Type B pancreatic cell (in vitro differentiated cells): ENCODE data around the gene UPK1A. TPM values are rescaled to one million over a fixed set of nuclear protein-coding genes. Genes with fewer than 3 reads are reported as not detected.

Source experiments
- DNase-seq: peaks from one replicate; pipeline ENCODE4 v3.0.0; 2021; ENCODE audit warnings: mixed read lengths; ENCODE audit not compliant: unreplicated experiment; ENCODE audit errors: extremely low spot score
- H3K27ac Mint-ChIP-seq: 2 replicates; pipeline ENCODE4 v1.8.0; 2021; ENCODE audit warnings: mild to moderate bottlenecking, mixed read lengths
- H3K27me3 Mint-ChIP-seq: 2 replicates; pipeline ENCODE4 v1.8.0; 2021; ENCODE audit warnings: mixed read lengths
- H3K36me3 Mint-ChIP-seq: 2 replicates; pipeline ENCODE4 v1.8.0; 2021; ENCODE audit warnings: mixed read lengths
- H3K4me1 Mint-ChIP-seq: one replicate; pipeline ENCODE4 v1.8.0; 2021; ENCODE audit warnings: mixed read lengths; ENCODE audit not compliant: unreplicated experiment
- H3K4me3 Mint-ChIP-seq: 2 replicates; pipeline ENCODE4 v1.8.0; 2021; ENCODE audit warnings: mild to moderate bottlenecking, mixed read lengths
- H3K9me3 Mint-ChIP-seq: 2 replicates; pipeline ENCODE4 v1.8.0; 2021; ENCODE audit warnings: mixed read lengths
- CTCF ChIP-seq: fragments of 200-600 bp; sonication (generic); conservative IDR thresholded peaks from 2 replicates; pipeline ENCODE4 v1.5.0; 2021; ENCODE audit warnings: antibody characterized with exemption, mild to moderate bottlenecking
- total RNA-seq: library from RNA; stranded (reverse); gene quantifications from 2 replicates; pipeline ENCODE4 v1.2.1, GENCODE V29; 2021; ENCODE audit warnings: low replicate concordance

UPK1A gene
- total RNA-seq, 1 donor from 2014 or later, result 4.4 TPM

- H3K27me3 Mint-ChIP-seq, result peaks cover 12% of the 10 kb centered on the region
- DNase-seq, result no peak
- H3K27ac Mint-ChIP-seq, result no peak overlapping the region
- H3K36me3 Mint-ChIP-seq, result peaks cover 9% of the 10 kb centered on the region
- no peaks in the 10 kb centered on the region for H3K4me1 Mint-ChIP-seq
- no peaks in the 10 kb centered on the region for H3K9me3 Mint-ChIP-seq
- no peak overlapping the region for H3K4me3 Mint-ChIP-seq
- TF ChIP-seq CTCF, result no peak
These were observed 1.2 kb upstream of the UPK1A start for GRCh38 chr19:35665157-35665556.

- no peaks in the 10 kb centered on the region for H3K4me1 Mint-ChIP-seq
- no peak overlapping the region for H3K27ac Mint-ChIP-seq
- no peak for DNase-seq
- TF ChIP-seq CTCF, result no peak
- no peaks in the 10 kb centered on the region for H3K9me3 Mint-ChIP-seq
- peaks cover 12% of the 10 kb centered on the region for H3K27me3 Mint-ChIP-seq
- H3K4me3 Mint-ChIP-seq, result no peak overlapping the region
- peaks cover 9% of the 10 kb centered on the region for H3K36me3 Mint-ChIP-seq
These were observed 713 bp upstream of the UPK1A start for GRCh38 chr19:35665604-35666003.

- no peak overlapping the region for H3K27ac Mint-ChIP-seq
- no peak overlapping the region for H3K4me3 Mint-ChIP-seq
- H3K27me3 Mint-ChIP-seq, result peaks cover 38% of the 10 kb centered on the region
- peaks cover 4% of the 10 kb centered on the region for H3K4me1 Mint-ChIP-seq
- no peaks in the 10 kb centered on the region for H3K9me3 Mint-ChIP-seq
- no peak for DNase-seq
- H3K36me3 Mint-ChIP-seq, result peaks cover 5% of the 10 kb centered on the region
- TF ChIP-seq CTCF, result no peak
These were observed 3.2 kb downstream of the UPK1A start for GRCh38 chr19:35669566-35669965.

GRCh38 chr19:35669974-35670373 lies 3.7 kb downstream of the UPK1A start:
- no peak for TF ChIP-seq CTCF
- Mint-ChIP-seq H3K36me3 (peaks cover 5% of the 10 kb centered on the region), H3K4me3 (no peak overlapping the region), H3K4me1 (peaks cover 4% of the 10 kb centered on the region), H3K9me3 (no peaks in the 10 kb centered on the region), H3K27ac (no peak overlapping the region), H3K27me3 (peaks cover 38% of the 10 kb centered on the region)
- DNase-seq, result no peak

- no peak for TF ChIP-seq CTCF
- Mint-ChIP-seq H3K4me3 (no peak overlapping the region), H3K4me1 (peaks cover 4% of the 10 kb centered on the region), H3K36me3 (peaks cover 5% of the 10 kb centered on the region), H3K27me3 (peaks cover 39% of the 10 kb centered on the region), H3K9me3 (no peaks in the 10 kb centered on the region), H3K27ac (no peak overlapping the region)
- no peak for DNase-seq
These were observed 4.4 kb downstream of the UPK1A start for GRCh38 chr19:35670686-35671085.

- peak overlapping the region; percentile 55 for H3K4me3 Mint-ChIP-seq
- no peaks in the 10 kb centered on the region for H3K9me3 Mint-ChIP-seq
- H3K27ac Mint-ChIP-seq, result peak overlapping the region; percentile 60
- DNase-seq, result no peak
- H3K27me3 Mint-ChIP-seq, result peaks cover 46% of the 10 kb centered on the region
- peaks cover 4% of the 10 kb centered on the region for H3K4me1 Mint-ChIP-seq
- no peak for TF ChIP-seq CTCF
- peaks cover 5% of the 10 kb centered on the region for H3K36me3 Mint-ChIP-seq
These were observed 5.5 kb downstream of the UPK1A start for GRCh38 chr19:35671818-35672217.
